Activated CD4-positive, CD25-positive, alpha-beta regulatory T cell treated with anti-CD3 and anti-CD28 coated beads, Interleukin-2, amount 50 U/mL, for 24 hours (primary cell): ENCODE results near the gene ZWILCH.

Experiments
- ATAC-seq, 2 donors: fragments of 150-1000 bp; cut with Tn5 transposase; one replicate each; pipeline ENCODE4 v1.10.0; 2021; ENCODE audit warnings: mild to moderate bottlenecking in 1 of 2, moderate library complexity in 1 of 2

The ZWILCH gene

GRCh38 chr15:66558271-66558670 lies 53.1 kb downstream of the ZWILCH start:
- no peak for ATAC-seq

DNA sequence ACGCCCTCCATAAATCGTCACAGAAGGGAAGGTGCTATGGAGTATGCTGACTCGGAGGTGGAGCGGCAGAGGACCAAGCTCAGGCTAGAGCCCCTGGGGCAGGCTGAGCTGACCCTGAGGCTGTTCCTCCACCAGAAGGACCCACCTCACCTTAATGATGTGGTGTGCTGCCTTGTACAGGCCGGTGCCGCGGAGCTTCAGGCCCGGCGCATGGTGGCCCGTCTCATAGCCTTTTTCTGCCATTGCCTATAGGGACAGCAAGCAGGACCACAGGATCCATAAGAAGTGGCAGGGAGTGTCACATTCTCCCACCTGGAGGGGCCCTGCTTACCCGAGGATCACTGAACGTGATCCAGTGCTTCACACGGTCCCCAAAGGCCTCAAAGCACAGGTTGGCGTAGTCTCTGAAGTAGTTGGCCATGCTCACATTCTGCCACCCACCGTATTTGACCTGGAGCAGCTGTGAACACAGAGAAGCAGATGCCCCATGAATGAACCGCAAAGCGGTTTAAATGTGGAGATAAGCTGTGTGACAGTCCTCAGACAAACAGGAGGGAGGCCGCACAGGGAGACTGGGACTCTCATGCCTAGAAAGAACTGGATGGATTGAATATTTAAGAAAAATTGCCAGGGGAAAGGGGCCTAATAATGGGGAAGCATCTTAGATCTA lies 55.9 kb downstream of the ZWILCH start:
- ATAC-seq, result no peak

DNA sequence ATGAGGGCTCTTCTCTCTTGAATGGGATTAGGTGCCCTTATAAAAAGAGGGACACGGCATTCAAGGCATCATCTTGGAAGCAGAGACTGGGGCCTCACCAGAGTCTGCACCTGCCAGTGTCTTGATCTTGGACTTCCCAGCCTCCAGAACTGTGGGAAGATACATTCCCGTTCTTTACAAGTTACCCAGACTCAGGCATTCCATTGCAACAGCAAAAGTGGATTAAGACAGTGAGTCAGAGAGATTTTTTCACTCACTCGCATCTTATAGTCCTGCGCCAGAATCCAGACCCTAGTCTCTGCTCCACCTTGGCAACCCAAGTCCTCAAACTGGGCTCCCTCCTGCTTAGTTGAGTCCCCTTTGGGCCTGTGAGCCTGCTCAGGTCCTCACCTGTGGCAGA lies 58.0 kb downstream of the ZWILCH start:
- ATAC-seq, result no peak

GRCh38 chr15:66563566-66564110 lies 58.5 kb downstream of the ZWILCH start:
- no peak for ATAC-seq

GRCh38 chr15:66564136-66565041 lies 59.3 kb downstream of the ZWILCH start:
- no peak for ATAC-seq

GRCh38 chr15:66565141-66565641 lies 60.1 kb downstream of the ZWILCH start:
- ATAC-seq, result no peak

DNA sequence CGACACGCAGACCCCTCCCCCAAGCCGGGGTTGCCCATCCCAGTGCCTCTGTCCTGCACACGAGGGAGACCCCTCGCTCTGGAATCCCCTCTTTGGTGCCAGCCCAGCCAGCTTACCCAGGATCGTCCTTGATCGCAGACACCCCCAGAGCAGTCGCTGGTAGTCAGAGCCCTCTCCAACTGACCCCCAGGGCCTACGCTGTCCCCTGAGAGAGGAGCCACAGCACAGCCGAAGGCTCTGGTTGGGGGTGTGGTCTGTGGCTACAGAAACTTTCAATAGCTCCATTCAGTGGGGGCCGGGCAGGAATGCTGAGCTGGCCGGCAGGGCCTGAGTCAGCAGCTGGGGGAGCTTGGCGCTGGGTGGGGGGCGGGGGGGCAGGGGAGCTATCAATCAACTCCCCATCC lies 60.6 kb downstream of the ZWILCH start, which contains the start of gene LCTL:
TSS of gene LCTL (minus strand) at position 258 of the 404 bp plus-strand sequence. CDS start 633 bp downstream, outside the sequence.
- ATAC-seq, result no peak

- ATAC-seq, result peak in 1 of 2 donors; percentile 73
These were observed 61.9 kb downstream of the ZWILCH start for GRCh38 chr15:66566963-66567531.

GRCh38 chr15:66567897-66568296 lies 62.8 kb downstream of the ZWILCH start:
- no peak for ATAC-seq

GRCh38 chr15:66569461-66570137 lies 64.5 kb downstream of the ZWILCH start:
- ATAC-seq, result no peak

GRCh38 chr15:66570327-66570726 lies 65.2 kb downstream of the ZWILCH start:
- ATAC-seq, result no peak

- no peak for ATAC-seq
These were observed 65.8 kb downstream of the ZWILCH start for GRCh38 chr15:66570842-66571478.

DNA sequence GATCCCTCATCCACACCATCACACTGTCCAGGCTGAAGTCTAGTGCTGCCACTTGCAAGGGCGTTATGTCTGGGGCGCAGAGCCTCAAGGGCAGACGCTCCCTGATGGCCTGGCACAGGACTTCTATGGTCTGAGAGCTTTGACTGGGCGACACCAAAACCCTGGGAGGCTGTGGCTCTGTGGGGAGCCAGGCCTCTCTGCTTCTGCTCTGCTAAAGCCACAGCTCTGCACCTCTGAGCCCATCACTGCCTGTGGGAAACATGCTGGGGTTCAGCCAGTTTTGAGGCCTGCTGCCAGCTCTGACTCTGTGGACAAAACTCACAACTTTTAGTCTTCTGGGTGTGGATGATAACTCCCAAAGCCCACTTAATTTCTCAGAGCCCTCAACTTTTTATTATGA lies 67.0 kb downstream of the ZWILCH start:
- ATAC-seq, result no peak

GRCh38 chr15:66573348-66573718 lies 68.2 kb downstream of the ZWILCH start:
- no peak for ATAC-seq

GRCh38 chr15:66573719-66574595 lies 68.8 kb downstream of the ZWILCH start:
- ATAC-seq, result no peak

GRCh38 chr15:66574596-66574950 lies 69.4 kb downstream of the ZWILCH start:
- ATAC-seq, result no peak

DNA sequence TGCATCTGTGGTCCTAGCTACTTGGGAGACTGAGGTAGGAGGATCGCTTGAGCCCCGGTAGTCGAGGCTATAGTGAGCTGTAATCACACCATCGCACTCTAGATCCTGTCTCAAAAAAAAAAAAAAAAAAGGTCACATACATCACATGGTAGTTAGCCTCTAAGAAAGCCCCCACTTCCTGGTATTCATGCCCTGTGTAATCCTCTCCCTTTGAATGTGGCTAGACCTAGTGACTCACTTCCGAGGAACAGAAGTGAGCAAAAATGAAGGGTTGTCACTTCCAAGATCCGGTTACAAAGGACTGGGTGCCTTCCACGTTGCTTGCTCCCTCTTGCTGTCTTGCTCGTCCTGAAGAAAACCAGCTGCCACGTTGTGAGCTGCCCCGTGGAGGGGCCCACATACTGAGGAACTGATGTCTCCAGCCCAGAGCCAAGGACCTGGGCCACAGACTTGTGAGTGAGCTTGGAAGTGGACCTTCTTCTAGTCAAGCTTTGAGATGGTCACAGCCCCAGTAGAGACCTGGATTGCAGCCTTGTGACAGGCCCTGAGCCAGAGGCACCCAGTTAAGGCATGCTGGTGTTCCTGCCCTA lies 73.3 kb downstream of the ZWILCH start:
- ATAC-seq, result peak; percentile 36 to 55

DNA sequence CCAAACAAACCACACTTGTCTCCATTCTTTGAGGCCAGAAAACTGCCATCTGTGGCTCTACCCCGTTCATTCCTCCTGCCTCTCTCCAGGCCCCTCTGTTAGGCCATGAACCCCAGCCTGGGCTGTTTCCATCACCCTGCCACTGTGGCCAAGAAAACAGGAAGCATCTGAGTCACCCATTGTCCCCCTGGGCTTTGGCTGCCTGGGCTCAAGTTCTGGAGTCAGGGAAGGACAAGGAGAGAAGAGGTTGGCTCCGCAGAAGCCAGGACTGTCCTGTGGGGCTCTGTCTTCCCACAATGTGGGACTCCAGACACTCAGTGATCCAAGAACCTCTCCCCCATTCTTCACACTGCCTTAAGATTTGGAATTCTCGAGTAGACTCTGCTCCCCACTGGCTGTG lies 75.5 kb downstream of the ZWILCH start:
- ATAC-seq, result no peak

- ATAC-seq, result no peak
These were observed 76.9 kb downstream of the ZWILCH start for GRCh38 chr15:66581972-66582537.
